ENCODE results near the gene VWC2L.

Gene VWC2L

DNA sequence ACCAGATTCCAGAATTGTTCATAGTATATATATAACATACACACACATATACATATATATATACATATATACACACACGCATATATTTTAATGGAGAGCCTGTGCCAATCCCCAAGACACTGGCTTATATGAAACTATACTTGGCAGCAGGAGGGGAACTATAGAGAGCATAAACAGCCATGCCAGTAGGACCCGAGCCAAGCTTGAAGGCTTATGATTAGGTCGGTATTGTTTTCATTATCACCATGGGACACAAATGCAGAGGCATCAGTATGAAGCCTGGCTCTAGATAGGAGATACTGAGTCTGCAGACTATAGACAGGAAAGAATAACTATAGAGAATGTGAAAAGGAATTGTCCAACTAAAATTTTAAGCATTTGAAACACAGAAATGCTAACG lies 181.2 kb downstream of the VWC2L start:
- no peak for DNase-seq

DNA sequence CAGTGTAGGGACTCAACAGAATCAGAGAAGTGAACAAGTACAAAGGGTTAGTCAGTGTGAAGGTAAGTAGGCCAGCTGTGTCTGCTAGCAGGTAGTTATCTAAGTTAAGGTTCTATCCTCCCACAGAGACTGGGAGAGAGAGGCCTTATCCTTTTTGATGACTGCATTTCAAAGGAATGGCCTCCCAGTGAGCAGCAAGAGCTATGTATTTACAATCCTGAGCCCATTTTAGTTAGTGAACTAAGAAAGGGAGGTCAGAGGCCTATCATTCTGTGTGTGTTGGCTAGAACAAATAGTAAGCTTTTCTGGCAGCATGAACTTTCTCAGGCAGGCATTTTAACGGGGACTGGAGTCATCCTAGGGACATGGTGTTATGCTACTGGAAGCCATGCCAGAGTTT lies 182.9 kb downstream of the VWC2L start:
- no peak for DNase-seq

DNA sequence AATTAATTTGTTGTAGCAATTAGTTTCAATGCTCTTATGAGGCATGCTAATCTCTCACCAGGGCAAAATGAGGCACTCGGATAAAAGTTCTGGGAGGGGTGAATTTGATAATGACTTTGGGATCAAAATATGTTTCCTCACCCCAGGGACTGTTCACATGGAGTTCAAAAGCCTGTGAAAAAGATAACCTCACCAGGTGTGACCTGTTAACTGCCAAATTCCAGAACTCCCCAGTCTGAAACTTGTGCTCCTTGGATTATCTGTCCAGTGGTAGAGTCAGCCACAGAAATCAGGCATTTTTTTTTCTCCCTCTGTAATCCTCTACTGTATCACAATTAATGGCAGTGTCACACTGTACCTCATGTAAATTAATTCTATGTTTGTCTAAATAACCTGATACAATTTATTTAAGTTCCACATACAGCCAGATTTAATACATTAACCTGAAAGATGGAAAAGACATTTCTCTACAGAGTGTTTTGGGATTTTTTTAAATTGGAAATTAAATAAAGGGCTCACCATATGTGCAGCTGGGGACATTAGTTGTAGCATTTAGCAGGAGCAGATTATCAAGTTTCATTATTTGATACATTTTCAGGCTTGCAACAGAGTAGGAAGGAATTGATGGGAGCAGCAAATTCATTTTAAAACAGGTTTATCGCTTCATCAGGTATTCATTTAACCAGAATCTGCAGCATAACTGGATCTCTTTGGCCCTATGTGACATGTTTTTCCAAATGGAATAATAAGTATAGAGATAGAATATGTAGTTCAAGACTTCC lies 191.2 kb downstream of the VWC2L start:
- DNase-seq = no peak

DNA sequence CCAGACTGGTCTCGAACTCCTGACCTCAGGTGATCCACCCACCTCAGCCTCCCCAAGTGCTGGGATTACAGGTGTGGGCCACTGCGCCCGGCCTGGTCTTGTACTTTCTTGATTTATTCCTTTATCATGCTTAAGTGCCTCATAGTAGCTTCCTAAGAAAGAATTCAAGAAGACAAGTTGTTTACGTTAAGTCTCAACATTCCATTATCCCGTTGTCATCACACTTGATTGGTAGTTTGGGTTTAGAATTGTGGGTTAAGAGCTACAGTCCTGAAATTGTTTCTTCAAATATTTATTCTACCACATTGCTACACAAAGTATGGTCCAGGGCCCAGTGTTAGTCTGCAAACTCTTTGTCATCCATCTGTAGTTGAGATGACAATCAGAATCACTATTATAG lies 194.0 kb downstream of the VWC2L start:
- DNase-seq = no peak

DNA sequence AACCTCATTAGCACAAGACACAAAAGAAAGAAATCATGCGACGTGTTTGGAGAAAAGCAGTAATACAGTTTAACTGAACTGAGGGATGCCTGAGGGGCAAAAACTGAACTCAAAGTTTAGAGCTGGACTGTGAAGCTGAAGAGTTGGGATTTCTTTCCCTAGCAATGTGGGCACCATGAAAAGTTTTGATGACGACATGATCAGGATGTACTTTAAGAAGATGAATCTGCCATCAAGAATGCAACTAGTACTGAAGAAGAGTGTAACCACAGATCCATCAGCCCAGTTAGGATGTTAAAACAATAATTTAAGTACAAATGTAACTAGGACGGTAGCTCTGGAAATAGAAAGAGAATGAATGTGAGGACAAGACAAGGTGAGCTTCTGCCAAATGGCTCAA lies 196.2 kb downstream of the VWC2L start:
- DNase-seq = no peak

DNA sequence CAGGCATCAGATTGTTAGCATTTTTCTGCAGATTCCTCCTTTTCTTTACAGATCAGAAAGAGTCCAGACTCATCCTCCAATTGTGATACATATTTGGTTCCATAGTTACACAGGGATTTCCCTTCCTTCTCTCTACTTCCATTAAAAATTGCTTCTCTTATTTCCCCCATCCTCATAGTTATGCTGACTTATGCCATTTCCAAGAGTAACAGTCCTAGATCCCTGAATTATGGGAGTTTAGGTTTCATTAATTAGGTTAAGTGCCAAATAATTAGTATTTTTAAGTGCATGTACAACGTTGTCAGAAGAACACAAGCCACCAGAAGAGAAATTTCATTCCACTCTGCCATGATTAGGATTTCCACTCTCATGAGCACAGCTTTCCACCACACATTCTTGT lies 200.2 kb downstream of the VWC2L start:
- no peak for DNase-seq

DNA sequence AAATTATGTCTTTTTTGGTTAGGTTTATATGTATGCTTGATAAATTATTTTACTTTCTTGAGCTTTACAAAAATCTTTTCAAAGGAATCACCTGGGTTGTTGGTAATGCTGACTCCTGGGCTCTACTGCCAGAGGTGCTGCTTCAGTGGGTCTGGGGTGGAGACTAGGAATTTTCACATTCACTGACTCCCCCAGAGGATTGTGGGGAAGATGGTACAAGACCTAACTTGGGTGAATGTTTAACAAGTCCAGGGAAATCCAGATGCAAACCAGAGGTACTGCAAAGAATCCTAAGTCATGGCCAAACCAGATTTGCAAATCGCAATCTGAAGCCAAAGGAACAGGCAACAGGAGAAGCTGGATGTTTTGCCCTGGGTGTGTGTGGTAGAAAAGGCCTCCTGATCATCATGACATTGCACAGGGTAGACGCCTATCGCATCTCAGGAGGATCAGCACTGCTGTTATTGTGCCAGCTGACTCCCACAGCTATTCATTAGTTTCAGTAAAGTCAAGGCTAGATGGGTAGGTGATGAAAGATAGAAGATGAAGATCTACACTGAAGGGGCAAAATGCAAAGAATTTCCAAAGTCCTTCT lies 213.4 kb downstream of the VWC2L start:
- DNase-seq = no peak

DNA sequence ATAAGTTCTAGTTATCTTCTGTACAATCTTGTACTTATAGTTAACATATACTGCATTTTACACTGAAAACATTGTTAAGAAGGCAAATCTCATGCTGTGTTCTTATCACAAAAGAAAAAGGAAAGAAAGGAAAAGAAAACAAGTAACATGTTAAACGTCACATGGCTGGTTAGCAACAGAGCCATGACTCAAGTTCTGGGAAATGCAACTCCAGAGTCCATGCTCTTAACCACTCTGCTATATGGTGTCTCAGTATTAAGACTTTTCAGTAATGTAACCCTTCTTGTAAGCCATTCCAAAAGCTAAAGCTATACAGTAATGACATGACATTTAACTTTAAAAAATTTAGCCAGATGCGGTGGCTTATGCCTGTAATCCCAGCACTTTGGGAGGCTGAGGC lies 217.2 kb downstream of the VWC2L start:
- no peak for DNase-seq
